Natural killer cell (primary cell): ENCODE results near the gene TMEFF1. TPM values are rescaled to one million over a fixed set of nuclear protein-coding genes. Genes with fewer than 3 reads are reported as not detected.

Experiments used
- ATAC-seq, 3 donors: fragments of 150-1000 bp in 2 of 3; fragments of 200-7000 bp in 1 of 3; cut with Tn5 transposase; 1 replicate in 1 of 3; 2 replicates in 2 of 3; pipeline ENCODE4 v1.10.0; 2021; ENCODE audit warnings: mild to moderate bottlenecking in 2 of 3, moderate library complexity in 2 of 3
- DNase-seq, 2 donors: peaks; one replicate each; pipeline versions ENCODE4 v3.0.0 to v3.0.0-alpha.2; 2013 to 2021; ENCODE audit warnings: mixed read lengths in 1 of 2
- H3K27ac ChIP-seq: one replicate; pipeline ENCODE4 v1.5.1; 2013; ENCODE audit warnings: mild to moderate bottlenecking, low read length
- H3K27me3 ChIP-seq: one replicate; pipeline ENCODE4 v1.6.1; 2013; ENCODE audit warnings: low read length; ENCODE audit not compliant: control insufficient read depth, insufficient read depth
- H3K36me3 ChIP-seq: one replicate; pipeline ENCODE4 v1.6.1; 2013; ENCODE audit warnings: low read length; ENCODE audit not compliant: control insufficient read depth, insufficient read depth
- H3K4me1 ChIP-seq: one replicate; pipeline ENCODE4 v1.6.1; 2013; ENCODE audit warnings: low read length; ENCODE audit not compliant: control insufficient read depth, insufficient read depth
- H3K4me3 ChIP-seq: one replicate; pipeline ENCODE4 v1.5.1; 2013; ENCODE audit warnings: low read length
- H3K9me3 ChIP-seq: one replicate; pipeline ENCODE4 v1.6.1; 2013; ENCODE audit warnings: low read length; ENCODE audit not compliant: control insufficient read depth, insufficient read depth
- H3K27ac Mint-ChIP-seq, 2 donors: one replicate each; pipeline ENCODE4 v1.8.0; 2022; ENCODE audit warnings: mild to moderate bottlenecking in 2 of 2, mixed read lengths in 2 of 2, moderate library complexity in 1 of 2
- H3K27me3 Mint-ChIP-seq, 2 donors: one replicate each; pipeline ENCODE4 v1.8.0; 2022; ENCODE audit warnings: low read depth in 2 of 2, mixed read lengths in 2 of 2
- H3K36me3 Mint-ChIP-seq: one replicate; pipeline ENCODE4 v1.8.0; 2022; ENCODE audit warnings: mixed read lengths
- H3K4me1 Mint-ChIP-seq, 2 donors: one replicate each; pipeline ENCODE4 v1.8.0; 2022; ENCODE audit warnings: mixed read lengths in 2 of 2
- H3K4me3 Mint-ChIP-seq: one replicate; pipeline ENCODE4 v1.8.0; 2022; ENCODE audit warnings: mild to moderate bottlenecking, moderate library complexity, mixed read lengths
- H3K9me3 Mint-ChIP-seq, 2 donors: one replicate each; pipeline ENCODE4 v1.8.0; 2022; ENCODE audit warnings: mixed read lengths in 2 of 2
- WGBS: methylation state at CpG from one replicate; pipeline ENCODE4 v1.1.7; 2013; ENCODE audit warnings: missing lambda C conversion rate; ENCODE audit not compliant: insufficient coverage; 5-methylcytosine and 5-hydroxymethylcytosine counted together
- intact Hi-C: fragments of 100-400 bp; cut with micrococcal nuclease; formaldehyde crosslinking; loops from one replicate; pipeline ENCODE4 v1.14.2; 2022
- total RNA-seq, 4 donors: library from RNA; stranded (reverse); fragments of 120-200 nt in 1 of 4; gene quantifications; one replicate each; pipeline versions ENCODE4 v1.2.3 to v1.2.4, GENCODE V29; 2013 to 2022
- TF ChIP-seq, protein P1 (sequence below): fragments of 200-600 bp; IDR thresholded peaks from one replicate; pipeline ENCODE4 v1.8.0; 2022; ENCODE audit warnings: antibody characterized with exemption

TMEFF1 gene
- total RNA-seq, 3 donors from 2014 or later (not counting 1 experiment from before 2014, with no cell fraction given) = 0.18 TPM; not detected in 2

DNA sequence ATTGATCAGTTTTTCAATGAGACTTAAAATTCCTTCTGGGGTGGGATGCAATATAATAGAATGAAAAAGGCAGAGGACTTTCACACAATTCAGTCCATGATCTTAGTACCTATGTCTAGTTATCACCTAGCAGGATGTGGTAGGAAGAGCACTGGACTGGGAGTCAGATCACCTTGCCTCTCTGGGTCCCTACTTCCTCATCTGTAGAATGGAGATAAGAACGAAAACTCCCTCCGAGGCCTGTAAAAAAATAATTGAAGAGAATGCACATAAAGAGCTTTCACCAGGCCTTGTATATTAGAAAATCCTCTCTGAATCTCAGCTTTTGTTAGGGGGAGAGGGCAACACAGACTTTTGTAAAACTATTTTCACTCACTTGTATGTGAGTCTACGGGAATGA lies 681 bp upstream of the TMEFF1 start:
- Histone ChIP-seq H3K27me3 (peaks cover 12% of the 10 kb centered on the region), H3K9me3 (no peaks in the 10 kb centered on the region), H3K4me3 (no peak overlapping the region), H3K27ac (no peak overlapping the region), H3K36me3 (no peaks in the 10 kb centered on the region), H3K4me1 (peaks cover 7% of the 10 kb centered on the region)
- H3K27me3 Mint-ChIP-seq = peaks cover 35 to 58% of the 10 kb centered on the region in 2 donors
- DNase-seq = no peak
- no peaks in the 10 kb centered on the region for H3K9me3 Mint-ChIP-seq
- H3K4me1 Mint-ChIP-seq = peaks cover 7 to 11% of the 10 kb centered on the region in 2 donors
- H3K36me3 Mint-ChIP-seq = no peaks in the 10 kb centered on the region
- TF ChIP-seq, protein P1, sequence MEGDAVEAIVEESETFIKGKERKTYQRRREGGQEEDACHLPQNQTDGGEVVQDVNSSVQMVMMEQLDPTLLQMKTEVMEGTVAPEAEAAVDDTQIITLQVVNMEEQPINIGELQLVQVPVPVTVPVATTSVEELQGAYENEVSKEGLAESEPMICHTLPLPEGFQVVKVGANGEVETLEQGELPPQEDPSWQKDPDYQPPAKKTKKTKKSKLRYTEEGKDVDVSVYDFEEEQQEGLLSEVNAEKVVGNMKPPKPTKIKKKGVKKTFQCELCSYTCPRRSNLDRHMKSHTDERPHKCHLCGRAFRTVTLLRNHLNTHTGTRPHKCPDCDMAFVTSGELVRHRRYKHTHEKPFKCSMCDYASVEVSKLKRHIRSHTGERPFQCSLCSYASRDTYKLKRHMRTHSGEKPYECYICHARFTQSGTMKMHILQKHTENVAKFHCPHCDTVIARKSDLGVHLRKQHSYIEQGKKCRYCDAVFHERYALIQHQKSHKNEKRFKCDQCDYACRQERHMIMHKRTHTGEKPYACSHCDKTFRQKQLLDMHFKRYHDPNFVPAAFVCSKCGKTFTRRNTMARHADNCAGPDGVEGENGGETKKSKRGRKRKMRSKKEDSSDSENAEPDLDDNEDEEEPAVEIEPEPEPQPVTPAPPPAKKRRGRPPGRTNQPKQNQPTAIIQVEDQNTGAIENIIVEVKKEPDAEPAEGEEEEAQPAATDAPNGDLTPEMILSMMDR = no peak
- peak overlapping the region; percentile 76 for H3K4me3 Mint-ChIP-seq
- ATAC-seq = no peak
- intact Hi-C loops = no loop called here
- no CpG with 5 or more reads among the region's 3 CpGs for WGBS
- H3K27ac Mint-ChIP-seq = no peak overlapping the region

DNA sequence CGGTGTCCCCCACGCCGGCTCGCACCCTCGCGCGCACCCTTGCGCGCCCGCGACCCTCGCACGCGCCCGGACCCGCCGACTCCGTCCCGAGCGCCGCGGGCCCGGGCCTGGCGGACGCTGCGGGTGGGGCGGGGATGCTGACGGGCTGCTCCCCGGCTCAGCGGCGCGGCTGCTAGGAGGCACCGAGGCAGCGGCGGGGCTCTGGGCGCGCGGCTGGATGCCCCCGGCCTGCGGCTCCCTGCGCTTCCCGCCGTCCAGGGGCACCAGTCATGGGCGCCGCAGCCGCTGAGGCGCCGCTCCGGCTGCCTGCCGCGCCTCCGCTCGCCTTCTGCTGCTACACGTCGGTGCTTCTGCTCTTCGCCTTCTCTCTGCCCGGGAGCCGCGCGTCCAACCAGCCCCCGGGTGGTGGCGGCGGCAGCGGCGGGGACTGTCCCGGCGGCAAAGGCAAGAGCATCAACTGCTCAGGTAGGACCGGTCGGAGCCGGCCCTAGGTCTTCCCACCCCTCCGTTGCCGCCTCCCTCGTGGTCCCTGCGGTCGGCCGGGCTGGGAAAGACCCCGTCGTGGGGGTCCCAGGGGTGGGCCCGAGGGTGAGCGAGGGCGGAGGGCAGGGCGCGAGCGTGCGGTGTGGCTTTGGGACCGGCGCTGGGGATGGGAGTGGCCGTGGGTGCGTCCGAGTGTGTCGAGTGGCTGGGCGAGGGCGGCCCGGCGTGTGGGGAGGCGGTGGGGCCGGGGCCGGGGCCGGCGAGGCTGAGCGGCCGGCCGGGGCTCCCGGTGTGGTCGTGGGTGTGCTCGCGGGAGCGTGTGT lies 530 bp downstream of the TMEFF1 start:
- no peak overlapping the region for H3K27ac Mint-ChIP-seq
- WGBS = under 1% methylated on average over 107 of the region's 108 CpGs
- H3K4me3 ChIP-seq = no peak overlapping the region
- peaks cover 7% of the 10 kb centered on the region for H3K4me1 ChIP-seq
- H3K9me3 ChIP-seq = no peaks in the 10 kb centered on the region
- H3K9me3 Mint-ChIP-seq = no peaks in the 10 kb centered on the region
- peaks cover 12% of the 10 kb centered on the region for H3K27me3 ChIP-seq
- DNase-seq (peak; percentile 19 to 39), ATAC-seq (peak; percentile 49 to 67 (median 52))
- H3K27ac ChIP-seq = no peak overlapping the region
- H3K4me1 Mint-ChIP-seq = peaks cover 7 to 11% of the 10 kb centered on the region in 2 donors
- no peaks in the 10 kb centered on the region for H3K36me3 Mint-ChIP-seq
- peaks cover 35 to 58% of the 10 kb centered on the region in 2 donors for H3K27me3 Mint-ChIP-seq
- intact Hi-C loops = no loop called here
- H3K36me3 ChIP-seq = no peaks in the 10 kb centered on the region
- peak overlapping the region; percentile 85 for H3K4me3 Mint-ChIP-seq
- TF ChIP-seq, protein P1 = no peak

DNA sequence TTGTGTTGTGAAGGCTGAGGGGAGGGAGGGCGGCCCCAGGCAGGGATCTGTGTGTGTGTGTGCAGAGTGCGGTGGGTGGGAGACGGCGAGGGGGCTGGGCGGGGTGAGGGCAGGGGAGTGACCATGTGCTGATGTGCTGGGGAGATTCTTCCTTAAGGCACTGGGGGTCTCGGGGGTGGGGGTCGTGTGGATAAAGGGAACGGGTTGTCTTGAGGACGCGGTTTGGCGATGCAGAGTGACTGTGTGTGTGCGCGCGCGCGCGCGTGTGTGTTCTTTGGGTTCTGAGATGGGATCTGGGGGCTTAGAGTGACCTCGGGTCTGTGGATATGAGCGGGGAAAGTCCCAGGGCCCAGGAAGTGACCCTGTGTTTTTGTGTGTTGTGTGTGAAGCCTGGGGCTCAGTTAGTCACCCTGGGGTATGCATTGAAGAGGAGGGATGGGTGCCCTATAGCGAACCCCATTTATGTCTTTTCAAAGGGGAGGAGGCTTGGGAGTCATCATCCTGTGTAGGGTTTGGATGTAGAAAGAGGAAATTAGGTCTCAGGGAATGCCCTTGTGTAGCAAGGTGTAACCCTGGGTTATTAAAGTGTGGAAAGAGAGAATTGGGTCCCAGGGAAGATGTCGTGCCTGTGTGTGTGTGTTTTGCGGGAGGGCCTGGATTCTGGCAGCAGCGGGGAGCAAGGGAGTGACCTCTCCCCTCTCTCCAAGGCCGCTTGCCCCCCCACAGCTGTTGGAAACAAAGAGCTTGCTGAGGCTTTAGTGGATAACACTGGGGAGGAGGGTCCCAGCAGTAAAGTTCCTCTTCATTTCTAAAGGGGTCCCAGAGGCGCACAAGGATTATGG lies 1.4 kb downstream of the TMEFF1 start:
- Histone ChIP-seq H3K36me3 (no peaks in the 10 kb centered on the region), H3K4me3 (no peak overlapping the region), H3K27ac (no peak overlapping the region), H3K4me1 (peaks cover 7% of the 10 kb centered on the region), H3K9me3 (no peaks in the 10 kb centered on the region), H3K27me3 (peaks cover 12% of the 10 kb centered on the region)
- Mint-ChIP-seq H3K4me1 (peaks cover 7 to 11% of the 10 kb centered on the region in 2 donors), H3K4me3 (peak overlapping the region; percentile 77), H3K36me3 (no peaks in the 10 kb centered on the region), H3K27ac (no peak overlapping the region), H3K9me3 (no peaks in the 10 kb centered on the region), H3K27me3 (peaks cover 39 to 53% of the 10 kb centered on the region in 2 donors)
- TF ChIP-seq, protein P1 = no peak
- intact Hi-C loops = no loop called here
- ATAC-seq (peak in 1 of 3 donors; percentile 35), DNase-seq (peak in 1 of 2 donors; percentile 6)
- 37% methylated on average over 26 of the region's 26 CpGs for WGBS
